Activated CD8-positive, alpha-beta memory T cell treated with anti-CD3 and anti-CD28 coated beads, Interleukin-2, amount 50 U/mL, for 1 hour (primary cell): ENCODE data around the gene OMA1.
"Not testable (repeated sequence)": the region's sequence is repeated elsewhere in the genome, so short reads cannot be mapped to it uniquely, and the experiment has no call there.

ENCODE experiments used
- DNase-seq: peaks from one replicate; pipeline ENCODE4 v3.0.0-alpha.2; 2020; ENCODE audit errors: extremely low read depth

Gene OMA1

GRCh38 chr1:58528518-58528917 is 18.0 kb downstream of the OMA1 start:
- DNase-seq, result no peak

GRCh38 chr1:58524353-58524945 is 22.1 kb downstream of the OMA1 start:
- DNase-seq, result no peak

- peak; percentile 11 for DNase-seq
Measured at GRCh38 chr1:58515794-58516401, 30.6 kb downstream of the OMA1 start.

GRCh38 chr1:58513956-58514355 is 32.6 kb downstream of the OMA1 start:
- no peak for DNase-seq

GRCh38 chr1:58508629-58509028 is 37.9 kb downstream of the OMA1 start:
- DNase-seq, result no peak

GRCh38 chr1:58505286-58505685 is 41.2 kb downstream of the OMA1 start:
- DNase-seq, result no peak

- no peak for DNase-seq
Measured at GRCh38 chr1:58502519-58502918, 44.0 kb downstream of the OMA1 start.

GRCh38 chr1:58500043-58500442 is 46.5 kb downstream of the OMA1 start:
- DNase-seq, result no peak

- DNase-seq, result no peak
Measured at GRCh38 chr1:58497499-58497898, 49.0 kb downstream of the OMA1 start.

- no peak for DNase-seq
Measured at GRCh38 chr1:58496042-58496441, 50.5 kb downstream of the OMA1 start.

- DNase-seq, result not testable (repeated sequence)
Measured at GRCh38 chr1:58488914-58489313, 57.6 kb downstream of the OMA1 start.

GRCh38 chr1:58487002-58487401 is 59.5 kb downstream of the OMA1 start:
- no peak for DNase-seq

- DNase-seq, result no peak
Measured at GRCh38 chr1:58481962-58482361, 64.6 kb downstream of the OMA1 start.

GRCh38 chr1:58480191-58480590 is 66.3 kb downstream of the OMA1 start:
- DNase-seq, result no peak

- no peak for DNase-seq
Measured at GRCh38 chr1:58477390-58477789, 69.1 kb downstream of the OMA1 start.

- no peak for DNase-seq
Measured at GRCh38 chr1:58476179-58476578, 70.3 kb downstream of the OMA1 start.

- DNase-seq, result no peak
Measured at GRCh38 chr1:58469476-58469875, 77.0 kb downstream of the OMA1 start.

GRCh38 chr1:58469016-58469415 is 77.5 kb downstream of the OMA1 start:
- no peak for DNase-seq

- DNase-seq, result no peak
Measured at GRCh38 chr1:58468612-58469011, 77.9 kb downstream of the OMA1 start.

GRCh38 chr1:58466630-58467241 is 79.8 kb downstream of the OMA1 start:
- DNase-seq, result no peak

GRCh38 chr1:58465825-58466629 is 80.5 kb downstream of the OMA1 start:
- DNase-seq, result no peak

- DNase-seq, result no peak
Measured at GRCh38 chr1:58465176-58465575, 81.3 kb downstream of the OMA1 start.

GRCh38 chr1:58460469-58460868 is 86.1 kb downstream of the OMA1 start:
- no peak for DNase-seq
